Measurements from ENCODE around the gene DDAH1. TPM values are rescaled to one million over a fixed set of nuclear protein-coding genes. Genes with fewer than 3 reads are reported as not detected.

Gene DDAH1
- total RNA-seq, 1 experiment from 2014 or later: 0.15 TPM

DNA sequence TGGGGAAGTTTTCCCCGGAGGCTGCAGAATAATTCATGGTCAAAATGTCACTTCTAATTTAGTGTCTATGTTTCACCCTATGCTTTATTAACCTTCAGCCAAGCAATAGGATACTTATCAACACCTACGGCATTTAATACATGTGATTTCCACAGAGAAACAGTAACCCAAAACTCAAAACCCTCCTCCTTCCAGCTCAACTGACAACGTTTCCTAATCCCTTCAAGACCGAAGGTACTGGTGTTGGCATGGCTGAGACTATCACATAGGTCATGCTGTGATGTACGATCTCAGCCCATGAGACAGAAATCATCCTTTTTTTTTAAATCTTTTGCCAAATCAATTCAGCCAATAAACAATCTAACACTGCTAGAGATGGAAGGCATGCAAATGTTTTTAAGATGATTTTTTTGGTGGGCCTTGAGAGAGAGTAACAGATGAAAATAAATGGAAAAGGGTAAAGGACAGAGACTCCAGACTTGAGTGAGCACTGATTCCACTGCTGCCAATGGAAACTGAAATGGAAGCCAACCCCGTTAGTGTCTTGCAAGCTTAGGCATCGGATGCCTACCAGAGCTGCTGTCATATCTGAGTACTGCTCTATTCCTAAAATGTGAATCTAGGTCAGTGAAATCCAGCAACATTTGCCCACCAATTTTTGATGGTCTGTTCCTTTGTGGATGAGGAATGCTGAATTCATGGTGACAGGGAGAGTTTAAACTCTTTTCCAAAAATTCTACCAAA lies 125.1 kb downstream of the DDAH1 start:
- Histone ChIP-seq H3K79me2 (ENCODE audit: low read length) (no peaks in the 10 kb centered on the region), H3K27me3 (ENCODE audit: low read length) (no peaks in the 10 kb centered on the region), H3K9me2 (replicated peaks; ENCODE audit: insufficient read depth, low read length) (no peaks in the 10 kb centered on the region), H3K9ac (ENCODE audit: low read length) (no peak overlapping the region), H2AFZ (ENCODE audit: low read length) (no peak overlapping the region), H3K4me1 (ENCODE audit: low read length) (no peaks in the 10 kb centered on the region), H3K4me2 (ENCODE audit: low read depth, low read length, poor library complexity, severe bottlenecking) (no peak overlapping the region), H3K27ac (ENCODE audit: low read length) (no peak overlapping the region), H3K4me3 (ENCODE audit: low read length) (no peak overlapping the region), H3K36me3 (ENCODE audit: insufficient read depth, low read length) (no peaks in the 10 kb centered on the region), H3K9me3 (ENCODE audit: low read length) (no peaks in the 10 kb centered on the region), H4K20me1 (ENCODE audit: insufficient read depth, low read depth, low read length) (no peaks in the 10 kb centered on the region)
- no peak for DNase-seq

DNA sequence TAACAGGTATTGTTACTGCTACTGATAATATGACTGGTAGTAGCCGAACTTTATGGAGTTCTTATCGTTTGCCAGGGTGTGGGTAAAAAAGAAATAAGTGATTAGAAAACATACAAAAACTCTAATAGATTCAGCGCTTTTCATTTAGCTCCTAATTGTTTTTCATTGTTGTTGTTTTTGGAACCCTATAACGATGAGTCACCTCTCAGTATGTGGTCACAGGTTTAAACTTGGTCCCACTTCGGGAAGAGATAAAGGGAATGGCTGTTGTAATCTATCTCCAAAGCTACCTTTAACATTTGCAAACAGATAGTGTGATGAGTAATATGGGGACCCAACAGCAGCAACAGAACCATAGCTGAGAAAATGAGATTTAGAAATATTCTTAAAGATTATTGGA lies 125.9 kb downstream of the DDAH1 start:
- Histone ChIP-seq H3K27ac (ENCODE audit: low read length) (no peak overlapping the region), H3K4me1 (ENCODE audit: low read length) (no peaks in the 10 kb centered on the region), H4K20me1 (ENCODE audit: insufficient read depth, low read depth, low read length) (no peaks in the 10 kb centered on the region), H3K36me3 (ENCODE audit: insufficient read depth, low read length) (no peaks in the 10 kb centered on the region), H3K79me2 (ENCODE audit: low read length) (no peaks in the 10 kb centered on the region), H3K9ac (ENCODE audit: low read length) (no peak overlapping the region), H3K27me3 (ENCODE audit: low read length) (no peaks in the 10 kb centered on the region), H3K4me2 (ENCODE audit: low read depth, low read length, poor library complexity, severe bottlenecking) (no peak overlapping the region), H2AFZ (ENCODE audit: low read length) (no peak overlapping the region), H3K4me3 (ENCODE audit: low read length) (no peak overlapping the region), H3K9me3 (ENCODE audit: low read length) (no peaks in the 10 kb centered on the region), H3K9me2 (replicated peaks; ENCODE audit: insufficient read depth, low read length) (no peaks in the 10 kb centered on the region)
- no peak for DNase-seq

GRCh38 chr1:85334962-85335361 lies 130.0 kb downstream of the DDAH1 start:
- no peaks in the 10 kb centered on the region for H3K9me3 ChIP-seq (ENCODE audit: low read length)
- H4K20me1 ChIP-seq (ENCODE audit: insufficient read depth, low read depth, low read length): no peaks in the 10 kb centered on the region
- no peak overlapping the region for H3K27ac ChIP-seq (ENCODE audit: low read length)
- H3K4me1 ChIP-seq (ENCODE audit: low read length): no peaks in the 10 kb centered on the region
- H3K36me3 ChIP-seq (ENCODE audit: insufficient read depth, low read length): no peaks in the 10 kb centered on the region
- no peaks in the 10 kb centered on the region for H3K9me2 ChIP-seq (replicated peaks; ENCODE audit: insufficient read depth, low read length)
- no peak for DNase-seq
- no peak overlapping the region for H3K9ac ChIP-seq (ENCODE audit: low read length)
- no peaks in the 10 kb centered on the region for H3K27me3 ChIP-seq (ENCODE audit: low read length)
- H2AFZ ChIP-seq (ENCODE audit: low read length): no peak overlapping the region
- H3K4me3 ChIP-seq (ENCODE audit: low read length): no peak overlapping the region
- no peaks in the 10 kb centered on the region for H3K79me2 ChIP-seq (ENCODE audit: low read length)
- H3K4me2 ChIP-seq (ENCODE audit: low read depth, low read length, poor library complexity, severe bottlenecking): no peak overlapping the region

DNA sequence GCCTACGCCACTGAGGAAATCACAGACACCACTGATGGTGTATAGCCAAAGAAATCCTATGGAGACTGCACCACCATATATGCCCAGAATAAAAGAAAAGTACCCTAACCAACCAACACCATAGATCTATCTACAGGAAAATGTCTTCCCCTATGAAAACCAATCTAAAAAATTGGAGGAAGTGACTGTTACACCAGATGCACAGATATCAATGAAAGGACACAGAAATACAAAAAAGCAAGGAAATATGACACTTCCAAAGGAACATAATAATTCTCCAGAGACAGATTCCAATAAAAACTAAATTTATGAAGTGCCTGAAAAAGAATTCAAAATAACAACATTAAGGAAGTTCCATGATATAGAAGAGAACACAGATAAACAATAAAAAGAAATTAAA lies 131.8 kb downstream of the DDAH1 start:
- H3K9me3 ChIP-seq (ENCODE audit: low read length): no peaks in the 10 kb centered on the region
- H3K9ac ChIP-seq (ENCODE audit: low read length): no peak overlapping the region
- no peaks in the 10 kb centered on the region for H4K20me1 ChIP-seq (ENCODE audit: insufficient read depth, low read depth, low read length)
- no peak for DNase-seq
- H3K4me1 ChIP-seq (ENCODE audit: low read length): no peaks in the 10 kb centered on the region
- no peaks in the 10 kb centered on the region for H3K27me3 ChIP-seq (ENCODE audit: low read length)
- H3K79me2 ChIP-seq (ENCODE audit: low read length): no peaks in the 10 kb centered on the region
- H3K27ac ChIP-seq (ENCODE audit: low read length): no peak overlapping the region
- no peak overlapping the region for H2AFZ ChIP-seq (ENCODE audit: low read length)
- no peaks in the 10 kb centered on the region for H3K36me3 ChIP-seq (ENCODE audit: insufficient read depth, low read length)
- no peaks in the 10 kb centered on the region for H3K9me2 ChIP-seq (replicated peaks; ENCODE audit: insufficient read depth, low read length)
- no peak overlapping the region for H3K4me3 ChIP-seq (ENCODE audit: low read length)
- H3K4me2 ChIP-seq (ENCODE audit: low read depth, low read length, poor library complexity, severe bottlenecking): no peak overlapping the region

- H3K36me3 ChIP-seq (ENCODE audit: insufficient read depth, low read length): no peaks in the 10 kb centered on the region
- no peaks in the 10 kb centered on the region for H3K27me3 ChIP-seq (ENCODE audit: low read length)
- no peak overlapping the region for H3K9ac ChIP-seq (ENCODE audit: low read length)
- no peaks in the 10 kb centered on the region for H3K79me2 ChIP-seq (ENCODE audit: low read length)
- H2AFZ ChIP-seq (ENCODE audit: low read length): no peak overlapping the region
- DNase-seq: no peak
- no peaks in the 10 kb centered on the region for H3K9me3 ChIP-seq (ENCODE audit: low read length)
- H4K20me1 ChIP-seq (ENCODE audit: insufficient read depth, low read depth, low read length): no peaks in the 10 kb centered on the region
- no peaks in the 10 kb centered on the region for H3K9me2 ChIP-seq (replicated peaks; ENCODE audit: insufficient read depth, low read length)
- H3K27ac ChIP-seq (ENCODE audit: low read length): no peak overlapping the region
- no peak overlapping the region for H3K4me3 ChIP-seq (ENCODE audit: low read length)
- H3K4me1 ChIP-seq (ENCODE audit: low read length): no peaks in the 10 kb centered on the region
- no peak overlapping the region for H3K4me2 ChIP-seq (ENCODE audit: low read depth, low read length, poor library complexity, severe bottlenecking)
These were observed 132.4 kb downstream of the DDAH1 start for GRCh38 chr1:85332575-85332974.

DNA sequence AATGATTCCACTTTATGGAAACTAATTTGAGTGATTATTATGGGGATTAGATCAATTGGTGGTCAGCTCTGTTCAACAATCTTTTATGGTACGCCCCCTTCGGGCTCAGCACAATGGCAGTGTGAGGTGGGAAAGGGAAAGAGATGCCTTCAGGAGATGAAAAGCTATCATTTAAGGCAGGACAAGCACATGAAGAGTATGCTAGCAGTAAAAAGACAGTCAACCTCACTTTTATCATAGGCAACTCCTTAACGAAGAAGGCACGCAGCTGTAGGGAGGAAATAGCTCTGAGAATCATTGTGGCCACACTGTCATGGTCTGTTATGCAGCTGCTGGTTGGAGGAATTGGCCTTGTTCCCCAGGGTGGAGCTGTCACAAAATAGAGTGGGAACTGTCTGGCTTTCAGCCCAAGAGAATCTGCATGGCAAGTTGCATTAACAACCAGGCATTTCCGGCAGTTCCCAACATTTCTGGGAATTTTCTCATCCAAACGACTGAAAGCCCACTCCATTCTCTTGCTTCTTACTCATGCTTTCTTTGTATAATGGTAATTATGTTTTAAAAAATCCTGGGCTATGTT lies 134.2 kb downstream of the DDAH1 start:
- no peak overlapping the region for H3K4me2 ChIP-seq (ENCODE audit: low read depth, low read length, poor library complexity, severe bottlenecking)
- no peaks in the 10 kb centered on the region for H3K79me2 ChIP-seq (ENCODE audit: low read length)
- H3K27me3 ChIP-seq (ENCODE audit: low read length): no peaks in the 10 kb centered on the region
- no peak overlapping the region for H3K27ac ChIP-seq (ENCODE audit: low read length)
- H3K4me3 ChIP-seq (ENCODE audit: low read length): no peak overlapping the region
- H3K9me2 ChIP-seq (replicated peaks; ENCODE audit: insufficient read depth, low read length): no peaks in the 10 kb centered on the region
- H2AFZ ChIP-seq (ENCODE audit: low read length): no peak overlapping the region
- no peaks in the 10 kb centered on the region for H4K20me1 ChIP-seq (ENCODE audit: insufficient read depth, low read depth, low read length)
- H3K4me1 ChIP-seq (ENCODE audit: low read length): no peaks in the 10 kb centered on the region
- no peaks in the 10 kb centered on the region for H3K9me3 ChIP-seq (ENCODE audit: low read length)
- DNase-seq: no peak
- H3K9ac ChIP-seq (ENCODE audit: low read length): no peak overlapping the region
- no peaks in the 10 kb centered on the region for H3K36me3 ChIP-seq (ENCODE audit: insufficient read depth, low read length)

DNA sequence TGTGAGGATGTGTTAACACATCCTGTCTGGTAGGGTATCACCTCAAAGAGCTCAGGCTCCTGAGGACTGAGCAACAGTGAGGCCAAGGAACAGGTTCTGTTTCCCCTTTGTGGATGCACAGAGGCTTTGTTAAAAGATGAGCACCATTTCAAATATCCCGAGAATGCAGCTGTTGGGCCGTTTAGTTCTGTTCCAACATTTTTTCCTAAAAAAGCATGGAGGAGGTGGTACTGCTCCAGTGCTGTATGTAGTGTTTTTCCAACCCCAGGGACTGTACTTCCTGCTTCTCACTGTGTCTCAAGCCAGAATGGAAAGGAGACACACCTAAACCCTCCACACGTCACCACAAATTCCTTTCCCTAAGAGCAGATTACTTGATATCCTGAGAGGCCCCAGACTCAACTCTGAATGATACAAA lies 134.7 kb downstream of the DDAH1 start:
- Histone ChIP-seq H3K9ac (ENCODE audit: low read length) (no peak overlapping the region), H3K9me2 (replicated peaks; ENCODE audit: insufficient read depth, low read length) (no peaks in the 10 kb centered on the region)
- no peak for DNase-seq

DNA sequence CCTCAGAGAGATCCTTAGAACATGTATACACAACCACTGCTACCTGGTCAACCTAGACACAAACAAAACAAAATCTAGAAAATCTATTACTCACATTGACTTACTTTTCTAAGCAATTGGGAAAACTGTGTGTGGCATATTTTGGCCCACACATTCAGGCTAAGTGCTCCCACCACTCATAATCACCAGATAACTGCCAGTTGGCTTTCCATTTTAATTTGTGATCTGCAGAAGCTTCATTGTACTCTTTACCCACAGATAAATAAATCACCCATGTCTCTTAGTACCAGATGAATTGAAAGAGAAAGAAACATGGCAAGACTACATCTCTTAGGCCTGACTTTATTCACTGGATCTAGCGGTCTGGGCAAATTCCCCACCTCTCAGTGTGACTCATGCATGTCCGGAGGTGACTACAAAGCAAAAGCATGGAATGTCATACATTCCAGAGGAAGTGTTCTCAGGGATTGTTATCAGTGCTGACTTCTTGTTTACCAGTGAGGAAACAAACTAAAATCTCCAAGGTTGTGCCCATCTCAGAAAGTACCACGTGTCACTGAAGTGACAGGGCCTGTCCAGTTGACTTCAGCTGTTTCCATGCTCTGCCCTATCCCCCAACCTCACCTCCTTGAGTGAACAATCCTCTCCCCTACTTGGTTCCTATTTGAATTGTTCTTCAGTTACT lies 136.1 kb downstream of the DDAH1 start:
- Histone ChIP-seq H3K27me3 (ENCODE audit: low read length) (no peaks in the 10 kb centered on the region), H3K9me3 (ENCODE audit: low read length) (no peaks in the 10 kb centered on the region), H3K27ac (ENCODE audit: low read length) (no peak overlapping the region), H3K4me3 (ENCODE audit: low read length) (no peak overlapping the region), H3K4me1 (ENCODE audit: low read length) (no peaks in the 10 kb centered on the region), H2AFZ (ENCODE audit: low read length) (no peak overlapping the region), H4K20me1 (ENCODE audit: insufficient read depth, low read depth, low read length) (no peaks in the 10 kb centered on the region), H3K9ac (ENCODE audit: low read length) (no peak overlapping the region), H3K79me2 (ENCODE audit: low read length) (no peaks in the 10 kb centered on the region), H3K4me2 (ENCODE audit: low read depth, low read length, poor library complexity, severe bottlenecking) (no peak overlapping the region), H3K36me3 (ENCODE audit: insufficient read depth, low read length) (no peaks in the 10 kb centered on the region), H3K9me2 (replicated peaks; ENCODE audit: insufficient read depth, low read length) (no peaks in the 10 kb centered on the region)
- DNase-seq: no peak

More for the DNA sequence above, 134.7 kb downstream of the DDAH1 start:
- H3K9me3 ChIP-seq (ENCODE audit: low read length): no peaks in the 10 kb centered on the region
- H3K36me3 ChIP-seq (ENCODE audit: insufficient read depth, low read length): no peaks in the 10 kb centered on the region
- H4K20me1 ChIP-seq (ENCODE audit: insufficient read depth, low read depth, low read length): no peaks in the 10 kb centered on the region
- no peak overlapping the region for H3K27ac ChIP-seq (ENCODE audit: low read length)
- no peaks in the 10 kb centered on the region for H3K27me3 ChIP-seq (ENCODE audit: low read length)
- H2AFZ ChIP-seq (ENCODE audit: low read length): no peak overlapping the region
- no peak overlapping the region for H3K4me3 ChIP-seq (ENCODE audit: low read length)
- no peaks in the 10 kb centered on the region for H3K4me1 ChIP-seq (ENCODE audit: low read length)
- no peak overlapping the region for H3K4me2 ChIP-seq (ENCODE audit: low read depth, low read length, poor library complexity, severe bottlenecking)
- no peaks in the 10 kb centered on the region for H3K79me2 ChIP-seq (ENCODE audit: low read length)

Measured in Karpas-422 (cell line).